MCF 10A (cell line): ENCODE results near the gene TPX2. TPM values are rescaled to one million over a fixed set of nuclear protein-coding genes. Genes with fewer than 3 reads are reported as not detected.
A peak's percentile ranks its signal among the peaks of the same experiment; 100 is the strongest.

ENCODE experiments used
- BruUV-seq: library from RNA; stranded (reverse); fragments of 400-500 nt; replicated peaks from 2 replicates; lab custom pipeline; 2021; lab: Mats Ljungman, UMichigan
- CTCF ChIA-PET: fragments of 300-600 bp; sonication (Branson Sonifier 250); formaldehyde crosslinking; extraction: SDS; loops from one replicate; lab custom pipeline; 2021; ENCODE audit warnings: antibody characterized with exemption, inconsistent platforms; lab: Yijun Ruan, JAX
- POLR2A ChIA-PET: fragments of 300-600, 350-650 bp; sonication (Branson Sonifier 250); formaldehyde crosslinking; extraction: SDS; loops from one replicate; lab custom pipeline; 2020; ENCODE audit warnings: antibody characterized with exemption, inconsistent platforms; lab: Yijun Ruan, JAX
- DNase-seq: peaks from one replicate; pipeline ENCODE4 v3.0.0-alpha.2; 2018; ENCODE audit not compliant: unreplicated experiment
- H3K27ac Mint-ChIP-seq: one replicate; pipeline ENCODE4 v1.8.0; 2022; ENCODE audit warnings: mild to moderate bottlenecking, low read depth, mixed read lengths; ENCODE audit not compliant: unreplicated experiment
- H3K27me3 Mint-ChIP-seq: one replicate; pipeline ENCODE4 v1.8.0; 2022; ENCODE audit warnings: mixed read lengths; ENCODE audit not compliant: insufficient read depth, unreplicated experiment
- H3K36me3 Mint-ChIP-seq: one replicate; pipeline ENCODE4 v1.8.0; 2022; ENCODE audit warnings: mild to moderate bottlenecking, moderate library complexity, mixed read lengths; ENCODE audit not compliant: insufficient read depth, unreplicated experiment
- H3K4me1 Mint-ChIP-seq: one replicate; pipeline ENCODE4 v1.8.0; 2022; ENCODE audit warnings: mixed read lengths; ENCODE audit not compliant: insufficient read depth, unreplicated experiment
- H3K4me3 Mint-ChIP-seq: one replicate; pipeline ENCODE4 v1.8.0; 2022; ENCODE audit warnings: mild to moderate bottlenecking, moderate library complexity, mixed read lengths; ENCODE audit not compliant: unreplicated experiment
- H3K9me3 Mint-ChIP-seq: one replicate; pipeline ENCODE4 v1.8.0; 2022; ENCODE audit warnings: mixed read lengths; ENCODE audit not compliant: unreplicated experiment
- CTCF ChIP-seq: fragments of 200-600 bp; IDR thresholded peaks from one replicate; pipeline ENCODE4 v1.8.0; 2022; ENCODE audit warnings: antibody characterized with exemption, mild to moderate bottlenecking; ENCODE audit not compliant: unreplicated experiment
- intact Hi-C: fragments of 100-400 bp; cut with micrococcal nuclease; formaldehyde crosslinking; loops from 2 replicates; pipeline ENCODE4 v1.14.1; 2022
- total RNA-seq: library from RNA; stranded (reverse); gene quantifications from 2 replicates; pipeline ENCODE4 v1.2.3, GENCODE V29; 2022

TPX2 gene
- total RNA-seq, 1 experiment from 2014 or later, result 79.6 TPM

- BruUV-seq, result no TSS peak
Observed at GRCh38 chr20:31767805-31768204, 28.7 kb downstream of the TPX2 start.

GRCh38 chr20:31769681-31770080 is 30.6 kb downstream of the TPX2 start:
- H3K27ac Mint-ChIP-seq, result peak overlapping the region; percentile 87
- POLR2A ChIA-PET, result interaction anchor here (1.2 kb wide), 1 partner anchor 9 kb away, joined by 3 read pairs; no protein-coding TSS in a partner anchor
- CTCF ChIA-PET, result interaction anchor here (0.5 to 0.6 kb wide), 2 partner anchors 43 to 716 kb away, joined by 3 to 4 read pairs; no protein-coding TSS in a partner anchor
- H3K9me3 Mint-ChIP-seq, result no peaks in the 10 kb centered on the region
- H3K4me3 Mint-ChIP-seq, result peak overlapping the region; percentile 16
- H3K4me1 Mint-ChIP-seq, result no peaks in the 10 kb centered on the region
- BruUV-seq, result no TSS peak
- intact Hi-C loops, result no loop called here
- no peak for DNase-seq
- peaks cover 31% of the 10 kb centered on the region for H3K36me3 Mint-ChIP-seq
- no peak for TF ChIP-seq CTCF
- H3K27me3 Mint-ChIP-seq, result no peaks in the 10 kb centered on the region

More at GRCh38 chr20:31767805-31768204, 28.7 kb downstream of the TPX2 start:
- no peak for DNase-seq
- Mint-ChIP-seq H3K4me1 (no peaks in the 10 kb centered on the region), H3K9me3 (no peaks in the 10 kb centered on the region), H3K27ac (no peak overlapping the region), H3K4me3 (no peak overlapping the region), H3K36me3 (peaks cover 15% of the 10 kb centered on the region), H3K27me3 (no peaks in the 10 kb centered on the region)
- no peak for TF ChIP-seq CTCF
- ChIA-PET POLR2A (no interaction called here), CTCF (interaction anchor here (0.6 to 1.4 kb wide), 4 partner anchors 22 to 1659 kb away, joined by 3 to 7 read pairs (median 3); no protein-coding TSS in a partner anchor)
- intact Hi-C loops, result no loop called here

GRCh38 chr20:31770243-31770642 is 31.2 kb downstream of the TPX2 start:
- no peaks in the 10 kb centered on the region for H3K9me3 Mint-ChIP-seq
- H3K4me1 Mint-ChIP-seq, result no peaks in the 10 kb centered on the region
- ChIA-PET POLR2A (interaction anchor here (1.2 kb wide), 1 partner anchor 10 kb away, joined by 3 read pairs; no protein-coding TSS in a partner anchor), CTCF (no interaction called here)
- no TSS peak for BruUV-seq
- peak overlapping the region; percentile 16 for H3K4me3 Mint-ChIP-seq
- no peak for DNase-seq
- peaks cover 31% of the 10 kb centered on the region for H3K36me3 Mint-ChIP-seq
- intact Hi-C loops, result no loop called here
- peak overlapping the region; percentile 87 for H3K27ac Mint-ChIP-seq
- no peaks in the 10 kb centered on the region for H3K27me3 Mint-ChIP-seq
- no peak for TF ChIP-seq CTCF

- DNase-seq, result no peak
- CTCF ChIA-PET, result no interaction called here
- H3K9me3 Mint-ChIP-seq, result no peaks in the 10 kb centered on the region
- no peak overlapping the region for H3K4me3 Mint-ChIP-seq
- no peak overlapping the region for H3K27ac Mint-ChIP-seq
- H3K4me1 Mint-ChIP-seq, result no peaks in the 10 kb centered on the region
- POLR2A ChIA-PET, result interaction anchor here (0.9 kb wide), 1 partner anchor 11 kb away, joined by 3 read pairs; no protein-coding TSS in a partner anchor
- H3K27me3 Mint-ChIP-seq, result no peaks in the 10 kb centered on the region
- intact Hi-C loops, result no loop called here
- no TSS peak for BruUV-seq
- H3K36me3 Mint-ChIP-seq, result peaks cover 46% of the 10 kb centered on the region
- TF ChIP-seq CTCF, result no peak
Observed at GRCh38 chr20:31774408-31774807, 35.3 kb downstream of the TPX2 start.
